HG03571 (cell line): ENCODE measurements around the gene RMDN3.

Experiments
- ATAC-seq: cut with Tn5 transposase; IDR thresholded peaks from one replicate; pipeline ENCODE4 v1.9.1; 2021; ENCODE audit not compliant: unreplicated experiment

RMDN3 gene

GRCh38 chr15:40773496-40773895 lies 18.4 kb upstream of the RMDN3 start:
- no peak for ATAC-seq

DNA sequence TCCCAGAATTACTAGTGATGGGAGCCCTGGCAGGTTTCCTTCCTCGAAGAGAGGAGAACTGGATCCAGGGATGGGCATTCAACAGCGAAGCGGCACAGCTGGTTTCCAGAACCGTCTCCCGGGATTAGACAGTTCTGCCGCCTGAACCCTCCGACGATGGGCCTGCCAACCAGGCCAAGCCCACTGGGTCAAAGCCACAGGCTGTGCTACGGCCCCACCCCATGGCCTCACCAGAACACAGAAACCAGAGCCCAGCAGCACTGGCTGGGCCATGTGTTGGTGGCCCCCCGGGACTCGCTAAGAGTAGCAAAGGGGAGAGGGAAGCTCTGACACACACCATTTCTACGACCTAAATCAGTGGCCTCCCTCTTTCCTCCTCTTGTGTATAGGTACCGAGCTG lies 17.0 kb upstream of the RMDN3 start:
- ATAC-seq, result no peak

DNA sequence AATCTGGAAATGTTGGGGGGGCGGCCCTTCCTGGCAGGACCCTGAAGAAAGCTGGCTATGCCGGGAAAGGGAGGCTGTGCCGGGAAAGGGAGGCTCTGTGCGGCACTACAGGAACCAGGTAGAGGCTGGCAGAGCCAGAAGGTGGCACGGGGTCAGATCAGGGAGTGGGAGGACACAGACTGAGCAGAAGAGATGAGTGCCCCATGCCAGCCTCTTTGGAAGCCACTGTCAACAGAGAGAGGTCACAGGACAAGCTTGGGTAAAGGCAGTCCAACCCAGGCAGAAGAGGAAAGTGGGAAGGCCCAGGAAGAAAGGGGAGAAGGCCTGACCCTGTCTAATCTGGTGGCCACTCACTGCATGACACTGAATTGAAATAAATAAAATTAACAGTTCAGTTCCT lies 16.2 kb upstream of the RMDN3 start:
- no peak for ATAC-seq

- ATAC-seq, result no peak
Observed at GRCh38 chr15:40770147-40770721, 15.2 kb upstream of the RMDN3 start.

GRCh38 chr15:40769274-40770146 lies 14.5 kb upstream of the RMDN3 start, which contains the start of gene C15orf62:
TSS of gene C15orf62 (plus strand) at chr15:40769980. CDS start at chr15:40770496, 516 bp downstream.
- peak; percentile 46 for ATAC-seq

- ATAC-seq, result no peak
Observed at GRCh38 chr15:40768521-40769273, 13.6 kb upstream of the RMDN3 start.

DNA sequence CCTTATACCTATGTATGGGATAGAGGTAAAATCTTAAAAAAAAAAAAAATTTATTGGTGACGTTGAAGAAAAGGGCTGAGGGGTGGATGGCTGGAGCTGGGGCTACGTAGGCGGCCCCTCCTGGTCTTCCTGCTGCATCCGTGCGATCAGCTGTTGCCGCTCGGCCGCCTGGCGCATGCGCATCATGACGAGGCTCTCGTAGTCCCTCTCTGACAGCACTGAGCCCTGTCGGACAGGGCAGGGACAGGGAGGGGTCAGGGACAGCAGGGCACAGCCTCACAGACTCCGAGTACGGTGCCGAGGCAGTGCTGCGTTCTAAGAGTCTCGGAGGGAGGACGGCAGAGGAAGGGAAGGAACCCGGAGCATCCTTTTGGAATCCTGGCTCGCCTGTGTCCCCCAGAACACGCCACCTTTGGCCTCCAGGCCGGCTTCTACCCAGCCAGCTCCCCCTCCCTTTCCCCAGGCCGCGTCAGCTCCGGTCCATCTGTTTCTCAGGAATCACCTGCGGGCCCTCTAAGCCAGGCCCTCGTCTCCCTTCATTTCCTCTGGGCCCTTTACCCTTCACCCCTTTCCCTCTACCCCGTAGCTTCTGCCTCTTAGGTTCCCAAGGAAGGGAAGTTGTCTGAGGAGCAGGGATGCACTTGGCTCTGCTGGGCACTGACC lies 12.9 kb upstream of the RMDN3 start:
- ATAC-seq, result no peak

DNA sequence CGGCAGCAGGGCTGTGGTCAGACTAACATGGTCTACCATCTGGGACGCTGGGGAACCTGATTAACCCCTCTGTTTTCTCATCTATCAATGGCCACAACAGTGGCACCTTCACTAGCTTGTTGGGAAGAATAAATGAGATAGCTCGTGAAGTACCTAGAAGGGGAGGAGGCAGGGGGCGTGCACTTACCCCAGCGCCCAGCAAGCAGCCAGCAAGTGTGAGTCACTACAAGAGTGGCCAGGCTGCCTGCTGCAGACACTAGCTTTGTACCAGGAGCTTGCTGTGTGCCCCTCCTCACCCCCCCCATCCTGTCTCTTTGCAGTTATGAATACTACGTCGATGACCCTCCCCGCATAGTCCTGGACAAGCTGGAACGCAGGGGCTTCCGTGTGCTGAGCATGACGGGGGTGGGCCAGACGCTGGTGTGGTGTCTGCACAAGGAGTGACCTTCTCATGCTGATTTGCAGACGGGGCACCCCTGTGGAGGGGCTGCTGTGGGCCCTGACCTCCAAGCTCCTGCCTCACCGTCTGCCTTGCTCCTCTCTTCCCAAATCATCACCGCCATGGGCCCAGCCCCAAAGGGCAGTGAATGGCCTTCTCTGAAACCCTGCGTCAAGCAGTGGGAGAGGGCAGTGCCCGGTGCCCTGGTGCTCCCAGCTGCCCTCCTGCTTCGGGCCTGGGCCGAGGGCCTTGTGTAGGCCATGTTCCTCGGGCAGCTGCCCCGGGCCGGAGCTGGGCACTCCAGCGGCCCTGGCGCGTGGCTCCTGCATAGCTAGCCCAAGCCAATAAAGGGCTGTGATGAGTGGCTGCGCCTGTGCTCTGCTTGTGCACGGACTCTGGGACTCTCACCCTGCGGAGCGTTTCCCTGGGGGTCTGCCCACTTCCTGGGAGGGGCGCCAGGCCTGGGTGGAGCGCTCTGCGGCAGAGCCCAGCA lies 12.1 kb upstream of the RMDN3 start:
- no peak for ATAC-seq

GRCh38 chr15:40766194-40766815 lies 11.3 kb upstream of the RMDN3 start:
- ATAC-seq, result no peak

DNA sequence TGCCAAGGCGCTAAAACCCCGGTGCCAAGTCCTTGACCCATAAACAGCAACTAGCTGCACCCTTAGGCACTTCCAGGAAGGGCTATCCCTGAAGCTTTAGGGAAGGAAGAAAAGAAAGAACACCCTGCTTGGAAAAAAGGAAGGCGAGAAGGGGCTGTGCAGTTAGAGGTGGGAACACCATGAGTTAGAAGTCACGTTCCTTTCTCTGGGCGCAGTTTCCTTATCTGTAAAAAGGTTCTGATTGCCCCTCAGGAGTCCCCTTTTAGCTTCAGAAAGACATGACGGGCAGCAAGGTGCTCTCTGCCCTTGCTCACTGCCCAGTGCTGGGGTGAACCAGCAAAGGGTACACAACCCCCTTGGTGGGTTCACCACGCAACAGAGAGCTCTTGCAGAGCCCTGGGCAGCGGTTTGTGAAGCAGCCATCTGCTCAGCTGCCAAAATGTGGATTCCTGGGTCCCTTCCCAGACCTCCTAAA lies 9.6 kb upstream of the RMDN3 start:
- no peak for ATAC-seq

- peak; percentile 42 for ATAC-seq
Observed at GRCh38 chr15:40763801-40764628, 9.0 kb upstream of the RMDN3 start, which contains the start of gene GCHFR. TSS of gene GCHFR (plus strand) at chr15:40764068. CDS start at chr15:40764181, 113 bp downstream.

DNA sequence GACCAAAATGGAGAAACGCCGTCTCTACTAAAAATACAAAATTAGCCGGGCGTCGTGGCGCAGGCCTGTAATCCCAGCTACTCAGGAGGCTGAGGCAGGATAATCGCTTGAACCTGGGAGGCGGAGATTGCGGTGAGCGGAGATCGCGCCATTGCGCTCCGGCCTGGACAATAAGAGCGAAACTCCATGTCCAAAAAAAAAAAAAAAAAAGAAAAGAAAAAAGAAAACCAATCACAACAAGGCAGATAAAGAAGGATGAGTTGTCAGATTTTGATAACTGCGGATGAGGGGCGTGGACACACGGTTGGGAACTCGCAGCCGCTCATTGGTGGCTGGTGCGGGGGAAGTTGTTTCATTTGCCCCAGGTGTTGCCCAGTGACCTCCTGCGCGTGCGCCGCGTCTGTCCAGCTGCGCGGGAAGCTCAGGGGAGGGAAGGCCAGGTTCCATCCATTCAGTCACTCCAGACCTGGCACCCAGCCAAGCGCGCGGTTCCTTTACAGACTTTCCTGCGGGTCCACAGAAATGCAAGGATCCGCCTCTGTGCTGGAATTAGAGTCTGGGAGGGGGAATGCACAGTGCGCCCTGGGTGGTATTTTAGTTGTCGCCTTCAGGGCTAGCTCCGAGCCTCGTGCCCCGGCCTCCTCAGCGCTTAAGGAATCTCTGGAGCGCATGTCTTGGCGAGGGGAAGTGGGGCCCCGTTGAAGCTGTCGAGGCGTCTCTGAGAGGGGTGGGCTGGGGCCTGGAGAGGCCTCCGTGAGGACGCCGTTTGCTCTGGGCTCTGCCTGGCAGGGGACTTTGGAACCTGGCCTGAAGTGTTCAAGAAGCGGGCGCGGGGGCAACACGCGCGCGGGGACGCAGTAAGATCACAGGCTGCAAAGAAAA lies 8.1 kb upstream of the RMDN3 start:
- ATAC-seq, result no peak

DNA sequence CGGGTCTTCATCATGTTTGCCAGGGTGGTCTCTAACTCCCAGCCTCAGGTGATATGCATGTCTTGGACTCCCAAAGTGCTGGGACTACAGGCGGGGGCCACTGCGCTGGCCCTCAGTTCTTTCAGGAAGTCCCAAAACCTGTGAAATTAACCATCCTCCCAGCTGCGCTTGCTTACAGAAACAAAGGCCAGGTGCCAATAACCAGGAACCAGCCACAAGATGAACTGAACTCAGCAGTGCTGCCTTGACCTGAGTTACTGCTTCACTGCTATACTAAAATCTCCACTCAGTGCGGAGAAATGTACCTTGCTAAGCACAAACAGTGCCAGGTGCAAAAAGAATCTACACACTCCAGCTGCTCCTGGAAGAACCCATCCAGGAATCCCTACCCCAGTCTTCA lies 4.9 kb upstream of the RMDN3 start:
- ATAC-seq, result no peak

GRCh38 chr15:40756938-40757337 lies 1.9 kb upstream of the RMDN3 start:
- no peak for ATAC-seq

DNA sequence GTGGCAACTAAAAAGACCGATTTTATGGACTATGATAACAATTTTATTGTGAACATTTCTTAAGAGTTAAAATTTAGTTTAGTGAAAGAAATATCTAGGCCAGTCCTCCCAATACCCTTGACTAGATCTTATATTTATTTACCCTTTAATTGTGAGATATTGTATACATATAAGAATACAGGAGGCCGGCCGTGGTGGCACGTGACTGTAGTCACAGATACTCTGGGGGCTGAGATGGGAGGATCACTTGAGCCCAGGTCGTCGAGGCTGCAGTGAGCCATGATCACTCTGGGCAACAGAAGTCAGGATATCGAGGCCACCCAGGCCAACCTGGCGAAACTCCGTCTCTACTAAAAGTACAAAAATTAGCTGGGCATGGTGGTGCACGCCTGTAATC lies 756 bp upstream of the RMDN3 start:
- ATAC-seq, result no peak

- ATAC-seq, result no peak
Observed at GRCh38 chr15:40754574-40754882, 526 bp downstream of the RMDN3 start.

- ATAC-seq, result no peak
Observed at GRCh38 chr15:40751745-40752144, 3.3 kb downstream of the RMDN3 start.

DNA sequence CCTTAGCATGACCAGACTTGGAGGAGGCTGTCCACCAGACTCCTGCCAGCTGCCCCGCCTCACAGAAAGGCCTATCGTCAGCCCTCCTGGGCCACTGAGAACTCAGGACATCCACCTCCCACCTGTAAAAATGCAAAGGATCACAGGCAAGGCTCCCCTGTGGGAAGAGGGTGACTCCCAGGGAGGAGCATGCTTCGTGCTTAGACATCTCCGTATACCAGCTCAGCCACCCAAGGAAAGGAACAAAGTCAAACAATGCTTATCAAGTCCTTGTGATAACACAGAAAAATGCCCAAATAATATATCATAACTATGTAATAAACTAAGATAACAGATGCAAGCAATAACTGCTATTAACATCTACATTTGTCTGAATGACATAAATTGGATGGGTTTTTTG lies 4.2 kb downstream of the RMDN3 start:
- no peak for ATAC-seq
